Breast epithelium (tissue), 4 donors: ENCODE results near the gene CPA2. TPM values are rescaled to one million over a fixed set of nuclear protein-coding genes. Genes with fewer than 3 reads are reported as not detected.
"Not testable (repeated sequence)": the region's sequence is repeated elsewhere in the genome, so short reads cannot be mapped to it uniquely, and the experiment has no call there.

Experiments
- DNase-seq, 2 donors: peaks; one replicate each; pipeline ENCODE4 v3.0.0-alpha.2; 2019; ENCODE audit warnings: low spot score in 2 of 2
- H3K27ac ChIP-seq, 2 donors: fragments of 200-600 bp; sonication (generic) in 1 of 2; one replicate each; pipeline ENCODE4 v1.5.1; 2016 to 2019; ENCODE audit warnings: mild to moderate bottlenecking in 1 of 2
- H3K27me3 ChIP-seq, 2 donors: fragments of 200-600 bp; sonication (generic) in 1 of 2; one replicate each; pipeline versions ENCODE4 v1.5.1 to v1.6.0; 2017 to 2019; ENCODE audit warnings: control low read depth in 1 of 2, mild to moderate bottlenecking in 1 of 2
- H3K36me3 ChIP-seq: fragments of 200-600 bp; one replicate; pipeline ENCODE4 v1.5.1; 2019
- H3K4me1 ChIP-seq, 2 donors: fragments of 200-600 bp; sonication (generic); one replicate each; pipeline ENCODE4 v1.5.1; 2016 to 2019; ENCODE audit warnings: control low read depth in 1 of 2
- H3K4me3 ChIP-seq, 3 donors: fragments of 200-600 bp; sonication (generic); 1 replicate in 2 of 3; 2 replicates in 1 of 3; pipeline ENCODE4 v1.5.1; 2016 to 2019; ENCODE audit warnings: mild to moderate bottlenecking in 3 of 3, moderate library complexity in 2 of 3
- H3K9me3 ChIP-seq, 2 donors: fragments of 200-600 bp; sonication (generic) in 1 of 2; one replicate each; pipeline ENCODE4 v1.5.1; 2016 to 2019; ENCODE audit warnings: control low read depth in 1 of 2
- CTCF ChIP-seq, 3 donors: fragments of 450-650 bp; IDR thresholded peaks; one replicate each; pipeline ENCODE4 v1.5.1; 2016 to 2017; ENCODE audit warnings: antibody characterized with exemption in 3 of 3, mild to moderate bottlenecking in 3 of 3, moderate library complexity in 3 of 3
- POLR2A ChIP-seq: fragments of 450-650 bp; IDR thresholded peaks from one replicate; pipeline ENCODE4 v1.6.1; 2016; ENCODE audit warnings: antibody characterized with exemption, mild to moderate bottlenecking, moderate library complexity
- POLR2AphosphoS5 ChIP-seq, 3 donors: sonication (generic); formaldehyde crosslinking; IDR thresholded peaks; one replicate each; pipeline ENCODE4 v1.6.1; 2017; ENCODE audit warnings: antibody characterized with exemption in 3 of 3
- intact Hi-C: fragments of 100-400 bp; cut with DNase I; formaldehyde crosslinking; loops from one replicate; pipeline ENCODE4 v1.15.1; 2023; ENCODE audit warnings: low total_unique reads
- total RNA-seq, 3 donors: library from RNA; depleted of rRNA; stranded (reverse); fragments of >200 nt; gene quantifications; one replicate each; pipeline ENCODE4 v1.1.0, GENCODE V29; 2016

Gene CPA2
- total RNA-seq, 3 donors from 2014 or later: not detected

- TF ChIP-seq POLR2A: no peak
- Histone ChIP-seq H3K4me3 (no peak overlapping the region), H3K36me3 (no peaks in the 10 kb centered on the region), H3K27me3 (no peaks in the 10 kb centered on the region), H3K4me1 (no peaks in the 10 kb centered on the region), H3K9me3 (no peaks in the 10 kb centered on the region), H3K27ac (no peak overlapping the region)
- intact Hi-C loops: no loop called here
- DNase-seq: no peak
These were observed 38.2 kb downstream of the CPA2 start for GRCh38 chr7:130304878-130305277.

- Histone ChIP-seq H3K4me3 (no peak overlapping the region), H3K4me1 (no peaks in the 10 kb centered on the region), H3K9me3 (no peaks in the 10 kb centered on the region), H3K36me3 (no peaks in the 10 kb centered on the region), H3K27me3 (no peaks in the 10 kb centered on the region), H3K27ac (no peak overlapping the region)
- DNase-seq: no peak
- intact Hi-C loops: loop anchor here (1.0 kb wide), 1 partner anchor 7 kb away; no protein-coding TSS in a partner anchor
- no peak for TF ChIP-seq POLR2AphosphoS5 (IDR thresholded peaks at IDR 0.05)
- no peak for TF ChIP-seq POLR2A
These were observed 38.9 kb downstream of the CPA2 start for GRCh38 chr7:130305433-130306042.

- TF ChIP-seq POLR2AphosphoS5 (IDR thresholded peaks at IDR 0.05) (no peak), CTCF (IDR thresholded peaks at IDR 0.05) (no peak), POLR2A (no peak)
These were observed 43.3 kb downstream of the CPA2 start for GRCh38 chr7:130309986-130310385.

GRCh38 chr7:130314305-130314704, 47.6 kb downstream of the CPA2 start:
- DNase-seq: no peak
- H3K36me3 ChIP-seq: no peaks in the 10 kb centered on the region
- intact Hi-C loops: no loop called here
- no peaks in the 10 kb centered on the region for H3K27me3 ChIP-seq
- H3K27ac ChIP-seq: no peak overlapping the region
- H3K4me3 ChIP-seq: no peak overlapping the region
- TF ChIP-seq CTCF (IDR thresholded peaks at IDR 0.05) (no peak), POLR2A (no peak), POLR2AphosphoS5 (IDR thresholded peaks at IDR 0.05) (no peak)
- no peaks in the 10 kb centered on the region for H3K9me3 ChIP-seq
- no peaks in the 10 kb centered on the region for H3K4me1 ChIP-seq

More at GRCh38 chr7:130309986-130310385, 43.3 kb downstream of the CPA2 start:
- no peak for DNase-seq
- Histone ChIP-seq H3K4me3 (no peak overlapping the region), H3K27me3 (no peaks in the 10 kb centered on the region), H3K27ac (no peak overlapping the region), H3K4me1 (no peaks in the 10 kb centered on the region), H3K9me3 (no peaks in the 10 kb centered on the region), H3K36me3 (no peaks in the 10 kb centered on the region)
- intact Hi-C loops: no loop called here

- Histone ChIP-seq H3K4me1 (no peaks in the 10 kb centered on the region), H3K4me3 (no peak overlapping the region), H3K27me3 (no peaks in the 10 kb centered on the region), H3K36me3 (no peaks in the 10 kb centered on the region), H3K27ac (no peak overlapping the region), H3K9me3 (no peaks in the 10 kb centered on the region)
- TF ChIP-seq CTCF (IDR thresholded peaks at IDR 0.05) (no peak), POLR2AphosphoS5 (IDR thresholded peaks at IDR 0.05) (no peak)
- no peak for DNase-seq
- intact Hi-C loops: no loop called here
These were observed 52.9 kb downstream of the CPA2 start for GRCh38 chr7:130319541-130319940.

- DNase-seq, H3K9me3 ChIP-seq, intact Hi-C loops, H3K27ac ChIP-seq, H3K36me3 ChIP-seq, H3K4me1 ChIP-seq, H3K27me3 ChIP-seq, H3K4me3 ChIP-seq: not testable (repeated sequence)
These were observed 55.0 kb downstream of the CPA2 start for GRCh38 chr7:130321542-130322229.
